ENCODE measurements around the gene CDK14.
"Not testable (repeated sequence)": the region's sequence is repeated elsewhere in the genome, so short reads cannot be mapped to it uniquely, and the experiment has no call there.

Gene CDK14

DNA sequence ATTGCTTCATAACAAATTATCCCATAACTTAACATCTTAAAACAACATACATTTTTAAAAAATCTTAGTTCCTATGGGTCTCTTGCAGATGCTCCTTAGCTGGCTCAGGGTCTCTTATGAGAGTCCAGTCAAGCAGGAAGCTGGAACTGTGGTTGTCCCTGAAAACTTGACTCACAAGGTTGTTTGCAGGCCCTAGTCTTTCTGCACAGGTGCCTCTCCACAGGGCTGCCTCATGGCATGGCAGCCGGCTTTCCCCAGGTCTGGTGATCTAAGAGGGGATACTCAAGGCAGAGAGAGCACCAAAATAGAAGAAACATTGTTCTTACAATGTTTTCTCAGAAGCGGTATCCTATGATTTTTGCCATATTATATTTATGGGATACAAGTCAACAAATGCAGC is 127.1 kb downstream of the CDK14 start:
- DNase-seq: no peak

- no peak for DNase-seq
Measured at GRCh38 chr7:90723866-90724265, 127.7 kb downstream of the CDK14 start.

GRCh38 chr7:90726120-90726519 is 130.0 kb downstream of the CDK14 start:
- no peak for DNase-seq

- peak in 2 of 3 experiments; percentile 39 to 46 for DNase-seq
Measured at GRCh38 chr7:90726623-90727022, 130.5 kb downstream of the CDK14 start.

DNA sequence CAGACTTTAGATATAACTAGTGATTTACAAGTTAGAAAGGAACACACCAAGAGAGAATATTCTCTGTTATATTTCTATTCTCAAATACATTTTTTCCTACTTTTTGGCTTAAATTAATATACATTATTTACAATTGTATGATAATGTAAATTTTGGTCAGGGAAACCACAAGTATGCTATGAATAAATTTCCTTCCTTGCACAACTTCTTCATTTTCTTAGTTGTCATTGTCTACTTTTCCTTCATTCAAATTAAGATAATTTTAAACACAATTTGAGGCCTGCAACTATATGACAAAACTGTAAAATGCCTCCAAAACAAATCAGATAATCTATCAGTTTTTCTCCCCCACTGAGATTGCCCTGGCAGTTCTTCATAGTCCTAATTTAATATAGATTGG is 131.3 kb downstream of the CDK14 start:
- DNase-seq: no peak

GRCh38 chr7:90728568-90728967 is 132.4 kb downstream of the CDK14 start:
- no peak for DNase-seq

DNA sequence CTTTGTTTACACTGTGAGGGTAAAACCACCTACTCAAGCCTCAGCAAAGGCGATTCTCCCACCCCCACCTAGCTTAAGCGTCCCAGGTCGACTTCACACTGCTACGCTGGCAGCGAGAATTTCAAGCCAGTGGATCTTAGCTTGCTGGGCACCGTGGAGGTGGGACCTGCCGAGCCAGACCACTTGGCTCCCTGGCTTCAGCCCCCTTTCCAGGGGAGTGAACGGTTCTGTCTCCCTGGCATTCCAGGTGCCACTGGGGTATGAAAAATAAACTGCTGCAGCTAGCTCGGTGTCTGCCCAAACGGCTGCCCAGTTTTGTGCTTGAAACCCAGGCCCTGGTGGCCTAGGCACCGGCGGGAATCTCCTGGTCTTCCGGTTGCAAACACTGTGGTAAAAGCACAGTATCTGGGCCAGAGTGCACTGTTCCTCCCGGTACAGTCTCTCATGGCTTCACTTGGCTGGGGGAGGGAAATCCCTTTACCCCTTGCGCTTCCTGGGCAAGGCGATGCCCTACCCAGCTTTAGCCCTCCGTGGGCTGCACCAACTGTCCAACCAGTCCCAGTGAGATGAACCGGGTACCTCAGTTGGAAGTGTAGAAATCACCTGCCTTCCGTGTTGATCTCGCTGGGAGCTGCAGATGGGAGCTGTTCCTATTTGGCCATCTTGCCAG is 139.6 kb downstream of the CDK14 start:
- not testable (repeated sequence) for DNase-seq

DNA sequence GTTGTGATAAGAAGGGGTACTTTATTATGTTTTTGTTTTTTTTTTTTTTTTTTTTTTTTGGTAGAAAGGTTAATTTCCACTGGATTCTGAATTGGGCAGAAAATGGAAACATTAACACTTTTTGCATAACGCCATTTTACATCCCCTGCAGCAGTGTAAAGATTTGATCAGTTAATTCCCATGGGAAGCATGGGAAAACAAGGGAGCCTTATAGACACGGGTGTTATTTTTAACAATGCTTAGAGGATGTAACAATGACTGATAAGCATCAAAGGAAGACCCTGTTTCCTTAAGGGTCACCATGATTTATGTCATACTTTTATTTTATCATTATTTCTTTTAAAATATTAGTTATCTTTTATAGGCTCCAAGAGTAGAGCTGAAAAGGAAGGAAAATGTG is 140.2 kb downstream of the CDK14 start:
- DNase-seq: no peak

DNA sequence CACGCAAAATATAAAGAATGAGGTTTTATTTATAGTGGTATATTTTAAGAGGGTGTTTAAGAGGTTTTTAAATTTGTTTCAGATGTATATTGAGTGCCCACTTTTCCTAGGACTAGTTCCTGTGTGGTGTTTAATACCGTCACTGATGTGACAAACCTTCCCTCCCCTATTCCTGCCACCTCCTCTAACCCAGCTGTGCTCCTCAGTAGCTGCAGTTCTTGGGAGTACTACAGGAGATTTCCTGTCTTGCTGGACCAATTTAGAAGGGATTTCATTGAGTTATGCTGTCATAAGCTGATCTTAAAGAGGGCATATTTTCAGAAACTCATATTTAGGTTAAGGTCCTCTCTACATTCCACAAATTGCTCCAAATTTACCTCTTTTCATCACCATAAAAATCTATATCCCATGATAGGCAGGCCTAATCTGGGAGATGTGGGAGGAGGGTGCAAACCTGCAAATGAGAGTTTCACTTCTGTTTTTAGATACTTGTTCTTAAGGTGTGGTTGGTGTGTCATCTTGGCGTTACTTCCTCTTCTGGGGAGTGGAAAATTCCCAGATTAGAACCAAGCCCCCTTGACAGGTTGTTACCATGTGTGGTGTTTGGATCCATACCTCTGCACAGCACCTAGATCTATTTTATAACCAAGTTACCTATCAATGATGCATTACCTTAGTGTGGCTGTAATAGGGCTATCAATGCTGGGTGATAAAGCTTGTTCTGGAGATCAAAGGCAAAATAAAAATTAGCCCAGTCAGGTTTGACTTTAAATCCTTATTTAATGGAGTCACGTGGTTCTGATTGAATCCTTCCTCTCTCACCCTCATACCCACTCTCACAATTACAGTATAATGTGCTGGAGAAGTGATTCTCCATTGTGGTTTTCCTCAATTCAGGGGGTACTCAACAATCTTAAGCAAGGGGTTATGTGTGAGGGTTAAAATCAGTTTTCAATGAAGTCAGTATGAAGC is 141.1 kb downstream of the CDK14 start:
- no peak for DNase-seq

- peak in 2 of 3 experiments; percentile 11 to 63 for DNase-seq
Measured at GRCh38 chr7:90738249-90738648, 142.1 kb downstream of the CDK14 start.

DNA sequence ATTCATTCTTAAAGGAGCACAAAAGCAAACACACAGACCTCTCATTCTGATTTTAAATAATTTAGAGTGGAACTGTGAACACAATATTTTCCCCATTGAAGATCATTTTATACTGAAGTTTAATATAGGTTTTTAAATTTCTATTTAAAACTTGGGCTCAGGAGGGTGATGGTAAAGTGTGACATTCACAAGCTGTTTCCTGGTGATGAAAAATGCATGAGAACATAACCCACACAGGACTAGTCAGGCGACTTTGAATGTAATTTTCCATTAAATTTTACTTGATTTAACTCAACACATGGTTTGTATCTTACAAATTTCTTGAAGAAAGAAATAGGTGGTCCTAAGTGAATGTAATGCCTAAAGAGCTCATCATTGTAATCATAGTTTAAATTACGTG is 143.6 kb downstream of the CDK14 start:
- no peak for DNase-seq

DNA sequence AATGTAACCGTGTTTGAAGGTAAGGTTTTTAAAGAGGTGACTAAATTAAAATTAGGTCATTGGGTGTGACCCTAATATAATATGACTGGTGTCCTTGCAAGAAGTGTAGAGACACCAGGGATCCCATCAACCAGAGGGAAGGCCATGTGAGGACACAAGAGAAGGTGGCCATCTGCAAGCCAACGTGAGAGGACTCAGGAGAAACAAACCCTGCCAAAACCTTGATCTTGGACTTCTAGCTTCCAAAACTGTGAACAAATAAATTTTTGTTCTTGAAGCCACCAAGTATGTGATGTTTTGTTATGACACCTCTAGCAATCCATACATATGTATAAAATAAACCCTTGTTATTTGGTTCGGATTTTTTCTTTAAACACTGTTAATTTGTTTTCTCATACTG is 144.3 kb downstream of the CDK14 start:
- no peak for DNase-seq

- DNase-seq: no peak
Measured at GRCh38 chr7:90743626-90744025, 147.5 kb downstream of the CDK14 start.

DNA sequence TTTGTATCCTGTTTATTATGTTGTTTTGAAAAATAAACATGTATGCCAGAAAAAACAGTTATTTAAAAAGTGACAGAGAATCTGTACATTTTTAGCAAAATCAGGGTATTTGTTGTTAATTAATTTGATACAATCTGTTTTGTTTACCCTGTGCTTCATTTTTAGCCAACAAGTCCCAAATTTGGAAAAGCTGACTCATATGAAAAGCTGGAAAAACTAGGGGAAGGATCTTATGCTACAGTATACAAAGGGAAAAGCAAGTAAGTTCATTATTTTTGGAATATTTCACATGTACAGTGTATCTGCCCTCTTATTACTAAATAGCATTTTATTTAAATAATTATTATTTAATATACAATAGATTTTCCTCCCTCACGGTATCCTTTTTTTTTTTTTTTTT is 151.4 kb downstream of the CDK14 start:
- no peak for DNase-seq

- peak in 1 of 3 experiments; percentile 25 for DNase-seq
Measured at GRCh38 chr7:90749262-90749661, 153.1 kb downstream of the CDK14 start.

- DNase-seq: peak in 1 of 3 experiments; percentile 40
Measured at GRCh38 chr7:90749774-90750173, 153.7 kb downstream of the CDK14 start.

DNA sequence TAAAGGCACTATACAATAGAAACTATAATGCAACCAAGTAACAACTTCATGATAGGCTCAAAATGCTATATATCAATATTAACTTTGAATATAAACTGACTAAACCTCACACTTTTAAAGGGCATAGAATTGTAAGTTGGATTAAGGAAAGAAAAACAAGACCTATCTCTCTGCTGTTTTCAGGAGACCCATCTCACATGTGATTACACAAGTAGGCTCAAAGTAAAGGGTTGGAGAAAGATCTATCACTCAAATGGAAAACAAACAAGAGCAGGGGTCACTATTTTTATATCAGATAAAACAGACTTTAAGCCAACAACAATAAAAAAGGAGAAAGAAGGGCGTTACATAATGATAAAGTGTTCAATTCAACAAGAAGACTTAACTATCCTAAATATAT is 155.5 kb downstream of the CDK14 start:
- no peak for DNase-seq

- DNase-seq: no peak
Measured at GRCh38 chr7:90752051-90752450, 155.9 kb downstream of the CDK14 start.

GRCh38 chr7:90755041-90755440 is 158.9 kb downstream of the CDK14 start:
- DNase-seq: no peak

GRCh38 chr7:90756366-90756765 is 160.2 kb downstream of the CDK14 start:
- DNase-seq: no peak

- not testable (repeated sequence) for DNase-seq
Measured at GRCh38 chr7:90757565-90757950, 161.4 kb downstream of the CDK14 start.

GRCh38 chr7:90758933-90759562 is 162.9 kb downstream of the CDK14 start:
- DNase-seq: no peak

- DNase-seq: no peak
Measured at GRCh38 chr7:90759710-90760109, 163.6 kb downstream of the CDK14 start.

- DNase-seq: no peak
Measured at GRCh38 chr7:90760892-90761291, 164.8 kb downstream of the CDK14 start.

Measured in NCI-H1417 (cell line).